B cell (primary cell): ENCODE data around the gene ZNF587B. TPM values are rescaled to one million over a fixed set of nuclear protein-coding genes. Genes with fewer than 3 reads are reported as not detected.

Experiments
- ATAC-seq: fragments of 200-7000 bp; cut with Tn5 transposase; one replicate; pipeline ENCODE4 v1.10.0; 2021; ENCODE audit warnings: low read depth, mild to moderate bottlenecking, moderate number of reproducible peaks, moderate library complexity
- CTCF ChIA-PET: fragments of 350-600 bp; sonication (Branson Sonifier 250); formaldehyde crosslinking; loops from one replicate; lab custom pipeline; 2021; ENCODE audit warnings: antibody characterized with exemption, inconsistent platforms; lab: Charles Lee
- POLR2A ChIA-PET: fragments of 350-600 bp; sonication (Branson Sonifier 250); formaldehyde crosslinking; loops from one replicate; lab custom pipeline; 2021; ENCODE audit warnings: antibody characterized with exemption; lab: Charles Lee
- DNase-seq: peaks from one replicate; pipeline ENCODE4 v3.0.0; 2013
- H2AFZ ChIP-seq: 2 replicates; pipeline ENCODE4 v1.6.1; 2012; ENCODE audit warnings: mild to moderate bottlenecking, low read depth, low read length; ENCODE audit not compliant: insufficient read depth, poor library complexity, severe bottlenecking
- H3K27ac ChIP-seq, 2 donors: 1 replicate in 1 of 2; 2 replicates in 1 of 2; pipeline ENCODE4 v1.5.1; 2012 to 2013; ENCODE audit warnings: low read length in 2 of 2, mild to moderate bottlenecking in 2 of 2, moderate library complexity in 1 of 2
- H3K27me3 ChIP-seq, 4 experiments: fragments of 200-600 bp in 1 of 4; sonication (generic) in 1 of 4; replicated peaks in 1 of 4; 1 replicate in 2 of 4; 2 replicates in 2 of 4; pipeline versions ENCODE4 v1.6.1 to v1.7.0; 2013 to 2016; ENCODE audit warnings: low read length in 3 of 4, mild to moderate bottlenecking in 2 of 4, mixed read lengths in 1 of 4, moderate library complexity in 1 of 4; ENCODE audit not compliant: insufficient read depth in 4 of 4, control insufficient read depth in 3 of 4; ENCODE audit errors: control extremely low read depth in 1 of 4
- H3K36me3 ChIP-seq, 2 experiments: replicated peaks in 1 of 2; 1 replicate in 1 of 2; 2 replicates in 1 of 2; pipeline versions ENCODE4 v1.6.1 to v1.7.1; 2013; ENCODE audit warnings: low read length in 1 of 2; ENCODE audit not compliant: insufficient read depth in 2 of 2, control insufficient read depth in 1 of 2; ENCODE audit errors: control extremely low read depth in 1 of 2, extremely low read depth in 1 of 2
- H3K4me1 ChIP-seq, 2 donors: fragments of 200-600 bp in 1 of 2; sonication (generic) in 1 of 2; 1 replicate in 1 of 2; 2 replicates in 1 of 2; pipeline versions ENCODE4 v1.5.1 to v1.6.1; 2013 to 2017; ENCODE audit warnings: low read length in 2 of 2; ENCODE audit not compliant: control insufficient read depth in 2 of 2, insufficient read depth in 2 of 2
- H3K4me2 ChIP-seq: replicated peaks from 2 replicates; pipeline ENCODE3; 2012; ENCODE audit warnings: mild to moderate bottlenecking, low read depth, low read length; ENCODE audit not compliant: poor library complexity, severe bottlenecking
- H3K4me3 ChIP-seq, 5 experiments: fragments of 200-600 bp in 1 of 5; sonication (generic) in 1 of 5; 1 replicate in 3 of 5; 2 replicates in 2 of 5; pipeline versions ENCODE4 v1.5.1 to v1.7.0; 2011 to 2016; ENCODE audit warnings: low read length in 4 of 5, mild to moderate bottlenecking in 4 of 5, low read depth in 2 of 5, control low read depth in 1 of 5, moderate library complexity in 1 of 5; ENCODE audit not compliant: insufficient read depth in 1 of 5; ENCODE audit errors: control extremely low read depth in 1 of 5, extremely low read depth in 1 of 5
- H3K79me2 ChIP-seq: fragments of 200-600 bp; sonication (generic); one replicate; pipeline ENCODE4 v1.6.0; 2016; ENCODE audit warnings: low read length; ENCODE audit not compliant: control insufficient read depth, insufficient read depth
- H3K9ac ChIP-seq: fragments of 200-600 bp; sonication (generic); 2 replicates; pipeline ENCODE4 v1.6.1; 2017; ENCODE audit warnings: mild to moderate bottlenecking, low read length, moderate library complexity
- H3K9me3 ChIP-seq, 3 donors: one replicate each; pipeline versions ENCODE4 v1.6.1 to v1.7.1; 2013; ENCODE audit warnings: low read length in 2 of 3; ENCODE audit not compliant: control insufficient read depth in 2 of 3, insufficient read depth in 1 of 3; ENCODE audit errors: control extremely low read depth in 1 of 3
- H4K20me1 ChIP-seq: 2 replicates; pipeline ENCODE4 v1.6.0; 2012; ENCODE audit warnings: mild to moderate bottlenecking, low read length; ENCODE audit not compliant: insufficient read depth, control insufficient read depth, poor library complexity, severe bottlenecking
- H3K27ac Mint-ChIP-seq: one replicate; pipeline ENCODE4 v1.8.0; 2021; ENCODE audit warnings: mixed read lengths
- H3K27me3 Mint-ChIP-seq: one replicate; pipeline ENCODE4 v1.8.0; 2021; ENCODE audit warnings: mixed read lengths
- H3K4me1 Mint-ChIP-seq: one replicate; pipeline ENCODE4 v1.8.0; 2021; ENCODE audit warnings: mixed read lengths
- H3K4me3 Mint-ChIP-seq: one replicate; pipeline ENCODE4 v1.8.0; 2021; ENCODE audit warnings: mixed read lengths
- H3K9me3 Mint-ChIP-seq: one replicate; pipeline ENCODE4 v1.8.0; 2022; ENCODE audit warnings: mixed read lengths; ENCODE audit not compliant: insufficient read depth
- CTCF ChIP-seq: fragments of 200-600 bp; IDR thresholded peaks from one replicate; pipeline ENCODE4 v1.8.0; 2022; ENCODE audit warnings: antibody characterized with exemption, mild to moderate bottlenecking
- EZH2 ChIP-seq: IDR thresholded peaks from 2 replicates; pipeline ENCODE4 v1.6.1; 2012; ENCODE audit warnings: borderline replicate concordance, low read depth, mild to moderate bottlenecking, moderate library complexity, low read length; ENCODE audit not compliant: insufficient read depth, poor library complexity, severe bottlenecking
- WGBS: methylation state at CpG from one replicate; pipeline ENCODE4 v1.1.5; 2013; ENCODE audit warnings: missing lambda C conversion rate; ENCODE audit not compliant: insufficient coverage; 5-methylcytosine and 5-hydroxymethylcytosine counted together
- intact Hi-C: fragments of 100-400 bp; cut with micrococcal nuclease; formaldehyde crosslinking; loops from one replicate; pipeline ENCODE4 v1.10.0; 2022
- polyA plus RNA-seq: library from polyadenylated mRNA; depleted of rRNA; stranded (reverse); fragments of >200 nt; gene quantifications from 2 replicates; pipeline ENCODE4 v1.2.3, GENCODE V29; 2012
- total RNA-seq, 2 donors: library from RNA; stranded (reverse); fragments of 120-200 nt in 1 of 2; gene quantifications; 1 replicate in 1 of 2; 2 replicates in 1 of 2; pipeline versions ENCODE4 v1.2.3 to v1.2.4, GENCODE V29; 2013 to 2022

The ZNF587B gene
- total and polyA plus RNA-seq, 2 donors (not counting 1 experiment from before 2014, with no cell fraction given), result 9.9 to 29.1 TPM

- WGBS, result 13% methylated on average over 6 of the region's 6 CpGs
- ChIA-PET POLR2A (interaction anchor here (0.6 kb wide), 1 partner anchor 11 kb away, joined by 3 read pairs; the partner anchor contains the start of gene ZNF552), CTCF (no interaction called here)
- Histone ChIP-seq H3K4me3 (peak overlapping the region in 3 of 5 experiments; percentile 7 to 64 (median 48)), H3K9me3 (no peaks in the 10 kb centered on the region), H3K27me3 (no peaks in the 10 kb centered on the region), H2AFZ (peak overlapping the region; percentile 1), H3K4me2 (peak overlapping the region; percentile 54), H4K20me1 (peaks cover 7% of the 10 kb centered on the region), H3K79me2 (peaks cover 33% of the 10 kb centered on the region), H3K36me3 (peaks cover 4 to 11% of the 10 kb centered on the region in 2 experiments), H3K9ac (peak overlapping the region; percentile 42), H3K27ac (peak overlapping the region in 1 of 2 donors; percentile 20), H3K4me1 (peaks cover 16 to 27% of the 10 kb centered on the region in 2 donors)
- Mint-ChIP-seq H3K27me3 (no peaks in the 10 kb centered on the region), H3K4me3 (peak overlapping the region; percentile 83), H3K9me3 (no peaks in the 10 kb centered on the region), H3K4me1 (peaks cover 46% of the 10 kb centered on the region), H3K27ac (peak overlapping the region; percentile 50)
- intact Hi-C loops, result no loop called here
- no peak for TF ChIP-seq EZH2
- no peak for TF ChIP-seq CTCF
- ATAC-seq, result no peak
- DNase-seq, result no peak
Measured at GRCh38 chr19:57803265-57803593, 26.9 kb upstream of the ZNF587B start.

- Histone ChIP-seq H3K9me3 (no peaks in the 10 kb centered on the region), H3K4me2 (peak overlapping the region; percentile 54), H2AFZ (peak overlapping the region; percentile 1), H3K4me1 (peaks cover 16 to 27% of the 10 kb centered on the region in 2 donors), H3K4me3 (peak overlapping the region in 3 of 5 experiments; percentile 7 to 64 (median 48)), H4K20me1 (peaks cover 7% of the 10 kb centered on the region), H3K79me2 (peaks cover 36% of the 10 kb centered on the region), H3K9ac (peak overlapping the region; percentile 42), H3K36me3 (peaks cover 6 to 14% of the 10 kb centered on the region in 2 experiments), H3K27ac (peak overlapping the region in 1 of 2 donors; percentile 20), H3K27me3 (no peaks in the 10 kb centered on the region)
- ChIA-PET POLR2A (interaction anchor here (0.6 kb wide), 1 partner anchor 11 kb away, joined by 3 read pairs; the partner anchor contains the start of gene ZNF552), CTCF (no interaction called here)
- no peaks in the 10 kb centered on the region for H3K27me3 Mint-ChIP-seq
- intact Hi-C loops, result no loop called here
- WGBS, result 21% methylated on average over 13 of the region's 19 CpGs
- H3K27ac Mint-ChIP-seq, result peak overlapping the region; percentile 50
- peak; percentile 17 for ATAC-seq
- TF ChIP-seq CTCF, result no peak
- TF ChIP-seq EZH2, result no peak
- DNase-seq, result peak; percentile 34
- peaks cover 46% of the 10 kb centered on the region for H3K4me1 Mint-ChIP-seq
- H3K9me3 Mint-ChIP-seq, result no peaks in the 10 kb centered on the region
- H3K4me3 Mint-ChIP-seq, result peak overlapping the region; percentile 83
Measured at GRCh38 chr19:57803594-57804325, 26.3 kb upstream of the ZNF587B start.
